Right lobe of liver (tissue), 6 donors: ENCODE results near the gene ARHGEF16. TPM values are rescaled to one million over a fixed set of nuclear protein-coding genes. Genes with fewer than 3 reads are reported as not detected.
A peak's percentile ranks its signal among the peaks of the same experiment; 100 is the strongest.

Experiments
- ATAC-seq, 4 donors: fragments of 200-7000 bp; cut with Tn5 transposase; one replicate each; pipeline ENCODE4 v1.9.1; 2020; ENCODE audit warnings: mild to moderate bottlenecking in 4 of 4, moderate library complexity in 4 of 4
- DNase-seq, 3 donors: peaks; one replicate each; pipeline ENCODE4 v3.0.0-alpha.2; 2020
- H3K27ac ChIP-seq, 3 donors: fragments of 200-600 bp; one replicate each; pipeline ENCODE4 v1.8.0; 2022
- H3K27me3 ChIP-seq, 2 donors: fragments of 200-600 bp; one replicate each; pipeline ENCODE4 v1.8.0; 2022
- H3K36me3 ChIP-seq, 4 donors: fragments of 200-600 bp; sonication (generic) in 1 of 4; one replicate each; pipeline versions ENCODE4 v1.5.1 to v1.8.0; 2017 to 2022; ENCODE audit warnings: control low read depth in 1 of 4
- H3K4me1 ChIP-seq, 4 donors: fragments of 200-600 bp; sonication (generic) in 1 of 4; one replicate each; pipeline versions ENCODE4 v1.5.1 to v1.8.0; 2017 to 2022; ENCODE audit warnings: control low read depth in 1 of 4
- H3K4me3 ChIP-seq, 3 donors: fragments of 200-600 bp; one replicate each; pipeline ENCODE4 v1.8.0; 2022
- H3K9me3 ChIP-seq, 4 donors: fragments of 200-600 bp; sonication (generic) in 1 of 4; one replicate each; pipeline versions ENCODE4 v1.5.1 to v1.8.0; 2017 to 2022; ENCODE audit warnings: control low read depth in 1 of 4
- POLR2A ChIP-seq: fragments of 450-650 bp; IDR thresholded peaks from one replicate; pipeline ENCODE4 v1.6.1; 2017; ENCODE audit warnings: antibody characterized with exemption, mild to moderate bottlenecking
- WGBS: methylation state at CpG from one replicate; pipeline ENCODE4 v1.1.6; 2018; ENCODE audit warnings: low coverage, low lambda C conversion rate; ENCODE audit not compliant: insufficient coverage; ENCODE audit errors: missing lambda C conversion rate; 5-methylcytosine and 5-hydroxymethylcytosine counted together
- intact Hi-C, 2 donors: fragments of 100-400 bp; cut with DNase I; formaldehyde crosslinking; loops; one replicate each; pipeline versions ENCODE4 v1.11.2 to v1.14.1; 2022
- total RNA-seq, 6 experiments: library from RNA; depleted of rRNA in 2 of 6; stranded (reverse); fragments of >200 nt in 2 of 6; fragmentation: NEBNext Ultra II Directional in 3 of 6; extraction: Animal tissue kit (Norgen Biotek cat#: 25700) in 3 of 6; gene quantifications; one replicate each; pipeline versions ENCODE4 v1.1.0 to v1.2.4, GENCODE V29; 2016 to 2023
- TF ChIP-seq, protein P1 (sequence below), 4 donors: fragments of 200-600 bp in 3 of 4; fragments of 450-650 bp in 1 of 4; IDR thresholded peaks; one replicate each; pipeline versions ENCODE4 v1.5.1 to v1.8.0; 2016 to 2022; ENCODE audit warnings: antibody characterized with exemption in 4 of 4, mild to moderate bottlenecking in 2 of 4
- donor health status: DM: no; HTN: yes; CAD: no.
- donor health status: DM: no; HTN: no; CAD: no.
- donor health status: DM: no; HTN: no; CAD: no.
- donor health status: DM: no; HTN: yes; CAD: no.
- donor health status: DM: no; HTN: yes; CAD: no.

The ARHGEF16 gene
- total RNA-seq, 6 experiments from 2014 or later: 2.1 to 16.3 (median 7.5) TPM

DNA sequence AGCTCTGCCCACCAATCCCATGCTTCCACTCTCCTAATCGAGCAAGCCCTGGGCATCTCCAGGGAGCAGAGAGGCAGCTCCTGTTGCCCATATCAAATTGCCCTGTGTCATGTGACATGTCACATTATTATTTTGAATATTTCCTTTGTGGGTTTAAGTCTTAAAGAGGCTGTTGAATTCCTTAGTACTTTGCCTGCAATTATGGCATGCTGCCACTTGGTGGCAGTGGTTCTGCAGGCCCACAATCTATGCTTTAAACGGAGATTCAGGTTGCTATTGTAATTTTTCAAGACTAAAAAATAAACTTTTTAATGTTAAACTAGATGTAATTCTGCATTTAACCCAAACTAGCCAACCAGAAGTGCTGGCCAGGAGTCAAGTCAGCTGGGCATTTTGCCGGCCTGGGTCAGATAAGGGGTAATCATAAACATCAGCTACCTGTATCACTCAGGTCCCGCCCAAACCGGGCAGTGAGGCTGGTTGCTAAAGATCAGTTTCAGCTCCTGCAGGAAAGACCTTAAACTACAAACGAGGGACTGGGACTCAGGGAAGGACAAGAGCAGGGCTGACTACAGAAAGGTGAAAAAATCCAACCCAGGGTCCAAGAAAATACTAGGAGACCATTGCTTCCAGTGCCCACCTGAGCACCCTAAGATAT, 37.3 kb upstream of the ARHGEF16 start:
- Histone ChIP-seq H3K36me3 (no peaks in the 10 kb centered on the region), H3K27me3 (no peaks in the 10 kb centered on the region), H3K9me3 (no peaks in the 10 kb centered on the region), H3K4me1 (no peaks in the 10 kb centered on the region), H3K27ac (no peak overlapping the region), H3K4me3 (no peak overlapping the region)
- no peak for DNase-seq
- no peak for TF ChIP-seq POLR2A
- TF ChIP-seq, protein P1, sequence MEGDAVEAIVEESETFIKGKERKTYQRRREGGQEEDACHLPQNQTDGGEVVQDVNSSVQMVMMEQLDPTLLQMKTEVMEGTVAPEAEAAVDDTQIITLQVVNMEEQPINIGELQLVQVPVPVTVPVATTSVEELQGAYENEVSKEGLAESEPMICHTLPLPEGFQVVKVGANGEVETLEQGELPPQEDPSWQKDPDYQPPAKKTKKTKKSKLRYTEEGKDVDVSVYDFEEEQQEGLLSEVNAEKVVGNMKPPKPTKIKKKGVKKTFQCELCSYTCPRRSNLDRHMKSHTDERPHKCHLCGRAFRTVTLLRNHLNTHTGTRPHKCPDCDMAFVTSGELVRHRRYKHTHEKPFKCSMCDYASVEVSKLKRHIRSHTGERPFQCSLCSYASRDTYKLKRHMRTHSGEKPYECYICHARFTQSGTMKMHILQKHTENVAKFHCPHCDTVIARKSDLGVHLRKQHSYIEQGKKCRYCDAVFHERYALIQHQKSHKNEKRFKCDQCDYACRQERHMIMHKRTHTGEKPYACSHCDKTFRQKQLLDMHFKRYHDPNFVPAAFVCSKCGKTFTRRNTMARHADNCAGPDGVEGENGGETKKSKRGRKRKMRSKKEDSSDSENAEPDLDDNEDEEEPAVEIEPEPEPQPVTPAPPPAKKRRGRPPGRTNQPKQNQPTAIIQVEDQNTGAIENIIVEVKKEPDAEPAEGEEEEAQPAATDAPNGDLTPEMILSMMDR (IDR thresholded peaks at IDR 0.05): peak in 1 of 4 donors; percentile 10
- intact Hi-C loops: no loop called here
- ATAC-seq: no peak
- 62% methylated on average over 5 of the region's 6 CpGs for WGBS

DNA sequence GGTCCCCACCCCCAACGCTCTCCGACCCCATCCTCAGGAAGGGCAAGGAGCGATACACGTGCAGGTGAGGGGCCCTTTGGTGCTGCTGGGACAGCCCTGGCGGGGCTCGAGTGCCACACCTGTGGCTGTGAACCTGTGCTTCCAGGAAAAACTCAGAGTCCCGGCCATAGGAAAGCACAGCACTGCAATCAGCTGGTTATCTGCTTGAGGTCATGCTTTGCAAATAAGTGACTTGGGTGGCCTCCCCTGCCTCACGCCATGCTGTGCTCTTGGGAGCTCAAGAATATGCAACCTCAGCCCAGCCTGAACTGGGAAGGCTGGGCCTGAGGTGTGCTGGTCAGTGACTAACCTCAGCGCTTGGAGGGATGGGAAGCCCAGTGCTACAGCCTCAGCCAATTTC, 36.5 kb upstream of the ARHGEF16 start:
- no peak for DNase-seq
- H3K4me3 ChIP-seq: no peak overlapping the region
- H3K36me3 ChIP-seq: no peaks in the 10 kb centered on the region
- intact Hi-C loops: no loop called here
- H3K4me1 ChIP-seq: no peaks in the 10 kb centered on the region
- no peak for ATAC-seq
- TF ChIP-seq POLR2A: no peak
- TF ChIP-seq, protein P1 (IDR thresholded peaks at IDR 0.05): no peak
- 50% methylated on average over 1 of the region's 9 CpGs for WGBS
- H3K27me3 ChIP-seq: no peaks in the 10 kb centered on the region
- H3K27ac ChIP-seq: no peak overlapping the region
- H3K9me3 ChIP-seq: no peaks in the 10 kb centered on the region

DNA sequence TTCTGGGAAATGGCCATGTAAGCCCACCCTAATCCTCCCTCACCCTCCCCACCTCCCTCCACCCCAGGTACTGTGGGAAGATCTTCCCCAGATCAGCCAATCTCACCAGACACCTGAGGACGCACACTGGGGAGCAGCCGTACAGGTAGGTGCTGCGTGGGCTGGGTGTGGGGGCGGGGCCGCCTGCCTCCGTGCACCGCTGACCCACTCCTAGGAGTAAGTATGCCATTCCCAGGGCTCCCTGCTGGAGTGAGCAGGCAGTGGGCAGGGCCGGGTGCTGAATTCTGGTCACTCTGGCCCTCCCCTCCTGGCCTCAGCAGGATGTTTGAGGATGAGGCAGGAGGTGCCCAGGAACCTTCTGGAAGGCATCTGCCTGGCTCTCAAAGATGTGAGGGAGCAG, 35.9 kb upstream of the ARHGEF16 start:
- DNase-seq: no peak
- no peaks in the 10 kb centered on the region for H3K36me3 ChIP-seq
- no peaks in the 10 kb centered on the region for H3K27me3 ChIP-seq
- H3K4me3 ChIP-seq: no peak overlapping the region
- no peak overlapping the region for H3K27ac ChIP-seq
- ATAC-seq: no peak
- H3K4me1 ChIP-seq: no peaks in the 10 kb centered on the region
- no CpG with 5 or more reads among the region's 8 CpGs for WGBS
- H3K9me3 ChIP-seq: no peaks in the 10 kb centered on the region
- TF ChIP-seq, protein P1 (IDR thresholded peaks at IDR 0.05): no peak
- TF ChIP-seq POLR2A: no peak
- intact Hi-C loops: no loop called here

DNA sequence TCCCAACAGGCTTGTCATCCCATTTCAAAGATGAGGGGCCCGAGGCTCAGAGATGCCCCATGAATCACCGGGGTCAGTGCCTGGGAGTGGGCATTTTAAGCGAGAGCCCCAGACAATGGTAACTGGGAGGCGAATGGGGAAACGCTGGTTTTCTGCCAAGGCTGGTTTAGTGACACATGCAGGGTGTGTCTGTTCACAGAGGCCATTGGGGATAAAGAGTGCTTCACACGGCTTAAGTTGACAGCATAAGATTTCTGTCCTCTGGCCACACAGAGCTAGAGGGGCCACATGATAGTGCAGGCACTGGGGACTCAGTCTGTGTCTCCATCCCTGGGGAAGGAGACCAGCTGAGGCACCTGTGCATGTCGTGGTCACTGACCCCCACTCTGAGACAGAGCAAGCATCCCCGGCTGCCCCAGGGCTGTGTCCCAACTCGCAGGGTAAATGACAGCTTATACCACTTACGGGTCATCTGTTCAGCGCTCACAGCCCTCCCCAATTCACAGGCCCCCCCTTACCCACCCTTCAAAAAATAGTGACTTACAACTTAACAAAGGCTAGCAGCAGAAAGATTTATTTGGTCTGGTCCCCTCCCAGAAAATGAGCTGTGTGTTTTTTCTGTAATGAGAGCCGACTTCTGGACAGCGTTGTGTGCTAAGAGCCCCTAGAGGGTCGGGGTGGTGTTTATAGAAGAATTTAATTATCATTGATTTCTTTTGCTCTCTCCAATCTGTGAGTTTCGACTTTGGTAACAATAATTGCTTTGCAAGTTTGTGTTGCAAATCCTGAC, 34.9 kb upstream of the ARHGEF16 start:
- H3K4me3 ChIP-seq: no peak overlapping the region
- H3K36me3 ChIP-seq: no peaks in the 10 kb centered on the region
- no peaks in the 10 kb centered on the region for H3K27me3 ChIP-seq
- no peak for ATAC-seq
- no peaks in the 10 kb centered on the region for H3K4me1 ChIP-seq
- no peak for TF ChIP-seq POLR2A
- TF ChIP-seq, protein P1 (IDR thresholded peaks at IDR 0.05): no peak
- no peak for DNase-seq
- intact Hi-C loops: loop anchor here (5.0 to 10.0 kb wide), 2 partner anchors 407 to 595 kb away; no protein-coding TSS in a partner anchor
- 66% methylated on average over 10 of the region's 15 CpGs for WGBS
- H3K27ac ChIP-seq: no peak overlapping the region
- H3K9me3 ChIP-seq: no peaks in the 10 kb centered on the region
